SK-N-SH (cell line): ENCODE measurements around the gene ZNF804B. TPM values are rescaled to one million over a fixed set of nuclear protein-coding genes. Genes with fewer than 3 reads are reported as not detected.

Experiments
- CTCF ChIA-PET: fragments of 300-600, 350-600 bp; formaldehyde crosslinking; extraction: SDS; loops from one replicate; lab custom pipeline; 2021; lab: Yijun Ruan, JAX
- POLR2A ChIA-PET: fragments of 350-600 bp; sonication (Branson Sonifier 250); formaldehyde crosslinking; extraction: SDS; loops from one replicate; lab custom pipeline; 2020; ENCODE audit warnings: antibody characterized with exemption, inconsistent platforms; lab: Yijun Ruan, JAX
- DNase-seq: peaks from one replicate; pipeline ENCODE4 v3.0.0; 2012
- H2AFZ ChIP-seq: fragments of 200-600 bp; sonication (generic); 2 replicates; pipeline ENCODE4 v1.8.1; 2016; ENCODE audit warnings: antibody characterized with exemption, mild to moderate bottlenecking, low read depth
- H3F3A ChIP-seq: fragments of 200-600 bp; sonication (generic); replicated peaks from 2 replicates; pipeline ENCODE3; 2016; ENCODE audit warnings: antibody characterized with exemption, mild to moderate bottlenecking; ENCODE audit not compliant: insufficient read depth
- H3K27ac ChIP-seq, 2 experiments: fragments of 200-500 bp in 1 of 2; fragments of 200-600 bp in 1 of 2; sonication (Bioruptor generic) in 1 of 2; sonication (generic), shearing (Covaris generic) in 1 of 2; 2 replicates each; pipeline versions ENCODE4 v1.5.1 to v1.6.1; 2014 to 2016; ENCODE audit warnings: low read depth in 2 of 2, inconsistent platforms in 1 of 2, low read length in 1 of 2, mild to moderate bottlenecking in 1 of 2, mixed read lengths in 1 of 2
- H3K27me3 ChIP-seq: fragments of 200-600 bp; sonication (generic), shearing (Covaris generic); 2 replicates; pipeline ENCODE4 v1.6.1; 2016; ENCODE audit warnings: mixed run types; ENCODE audit not compliant: insufficient read depth
- H3K36me3 ChIP-seq, 2 experiments: fragments of 200-500 bp in 1 of 2; fragments of 200-600 bp in 1 of 2; sonication (Bioruptor generic) in 1 of 2; sonication (generic) in 1 of 2; replicated peaks in 1 of 2; 2 replicates each; pipeline versions ENCODE3 to v1.5.1; 2014 to 2016; ENCODE audit warnings: low read length in 1 of 2, mild to moderate bottlenecking in 1 of 2; ENCODE audit not compliant: insufficient read depth in 2 of 2, control insufficient read depth in 1 of 2
- H3K4me1 ChIP-seq, 2 experiments: fragments of 200-500 bp in 1 of 2; fragments of 200-600 bp in 1 of 2; sonication (Bioruptor generic) in 1 of 2; sonication (generic), shearing (Covaris generic) in 1 of 2; 2 replicates each; pipeline versions ENCODE4 v1.5.1 to v1.6.1; 2014 to 2016; ENCODE audit warnings: low read depth in 1 of 2, low read length in 1 of 2, mixed run types in 1 of 2; ENCODE audit not compliant: insufficient read depth in 2 of 2, control insufficient read depth in 1 of 2
- H3K4me2 ChIP-seq: fragments of 200-600 bp; sonication (generic), shearing (Covaris generic); 2 replicates; pipeline ENCODE4 v1.6.1; 2017; ENCODE audit warnings: mixed run types
- H3K4me3 ChIP-seq, 2 experiments: fragments of 200-500 bp in 1 of 2; fragments of 200-600 bp in 1 of 2; sonication (Bioruptor generic) in 1 of 2; sonication (generic), shearing (Covaris generic) in 1 of 2; 2 replicates each; pipeline versions ENCODE4 v1.5.1 to v1.8.1; 2014 to 2016; ENCODE audit warnings: low read depth in 2 of 2, inconsistent platforms in 1 of 2, low read length in 1 of 2, mild to moderate bottlenecking in 1 of 2, mixed read lengths in 1 of 2, moderate library complexity in 1 of 2
- H3K79me2 ChIP-seq: fragments of 200-600 bp; sonication (generic); 2 replicates; pipeline ENCODE4 v1.8.1; 2017; ENCODE audit warnings: mild to moderate bottlenecking; ENCODE audit not compliant: insufficient read depth
- H3K9ac ChIP-seq: fragments of 200-600 bp; sonication (generic); 2 replicates; pipeline ENCODE4 v1.6.1; 2017; ENCODE audit warnings: mixed run types
- H3K9me2 ChIP-seq: fragments of 200-600 bp; sonication (generic); 2 replicates; pipeline ENCODE4 v1.6.1; 2017; ENCODE audit warnings: mixed run types
- H3K9me3 ChIP-seq: fragments of 200-600 bp; sonication (generic); 2 replicates; pipeline ENCODE4 v1.6.1; 2017; ENCODE audit warnings: mixed run types, mild to moderate bottlenecking, moderate library complexity
- H4K20me1 ChIP-seq: fragments of 200-600 bp; sonication (generic); 2 replicates; pipeline ENCODE4 v1.6.1; 2017; ENCODE audit warnings: mild to moderate bottlenecking, mixed run types; ENCODE audit not compliant: insufficient read depth
- CHD2 ChIP-seq: fragments of 150-350 bp; IDR thresholded peaks from 2 replicates; pipeline ENCODE4 v1.6.1; 2018; ENCODE audit warnings: low read length; ENCODE audit not compliant: partially characterized antibody
- ELF1 ChIP-seq: IDR thresholded peaks from 2 replicates; pipeline ENCODE4 v1.4.0; 2012
- GABPA ChIP-seq: IDR thresholded peaks from 2 replicates; pipeline ENCODE4 v1.4.0; 2012; ENCODE audit warnings: low read depth, mild to moderate bottlenecking
- JUND ChIP-seq: IDR thresholded peaks from 2 replicates; pipeline ENCODE4 v1.4.0; 2012
- MEF2A ChIP-seq: IDR thresholded peaks from 2 replicates; pipeline ENCODE4 v1.4.0; 2012; ENCODE audit warnings: low read depth, borderline replicate concordance
- NRF1 ChIP-seq: IDR thresholded peaks from 2 replicates; pipeline ENCODE4 v1.6.1; 2012; ENCODE audit warnings: low read depth, mild to moderate bottlenecking, low read length
- RAD21 ChIP-seq: IDR thresholded peaks from 2 replicates; pipeline ENCODE4 v1.6.1; 2012; ENCODE audit warnings: mild to moderate bottlenecking, low read length
- RCOR1 ChIP-seq: fragments of 150-350 bp; IDR thresholded peaks from 2 replicates; pipeline ENCODE4 v1.6.1; 2017; ENCODE audit warnings: antibody characterized with exemption, low read length
- RXRA ChIP-seq: IDR thresholded peaks from 2 replicates; pipeline ENCODE4 v1.4.0; 2012; ENCODE audit warnings: low read depth, mild to moderate bottlenecking, borderline replicate concordance
- SIN3A ChIP-seq: IDR thresholded peaks from 2 replicates; pipeline ENCODE4 v1.6.1; 2012; ENCODE audit warnings: low read depth, mild to moderate bottlenecking, low read length, moderate library complexity, borderline replicate concordance
- SMC3 ChIP-seq: IDR thresholded peaks from 2 replicates; pipeline ENCODE4 v1.6.1; 2012; ENCODE audit warnings: low read depth, low read length, improper control_type of control experiment
- TAF1 ChIP-seq: IDR thresholded peaks from 2 replicates; pipeline ENCODE4 v1.6.1; 2012; ENCODE audit warnings: low read depth, mild to moderate bottlenecking, low read length, moderate library complexity, borderline replicate concordance
- TEAD4 ChIP-seq: IDR thresholded peaks from 2 replicates; pipeline ENCODE4 v1.4.0; 2012; ENCODE audit warnings: mild to moderate bottlenecking, borderline replicate concordance; ENCODE audit not compliant: insufficient read depth
- polyA plus RNA-seq, 3 experiments: library from polyadenylated mRNA; depleted of rRNA; stranded (reverse); fragments of >200 nt; gene quantifications; 2 replicates each; pipeline ENCODE4 v1.2.3, GENCODE V29; 2012
- TF ChIP-seq, protein P1 (sequence below): IDR thresholded peaks from 2 replicates; pipeline ENCODE4 v1.4.0; 2012; ENCODE audit warnings: low read depth
- TF ChIP-seq, protein P2 (sequence below): IDR thresholded peaks from 2 replicates; pipeline ENCODE4 v1.4.0; 2012; ENCODE audit warnings: low read depth, borderline replicate concordance
- TF ChIP-seq, protein P3 (sequence below): fragments of 200-600 bp; sonication (generic); IDR thresholded peaks from 2 replicates; pipeline ENCODE4 v1.6.1; 2017; ENCODE audit warnings: antibody characterized with exemption, mild to moderate bottlenecking, moderate library complexity
- TF ChIP-seq, protein P4 (sequence below): IDR thresholded peaks from 2 replicates; pipeline ENCODE4 v1.6.1; 2012; ENCODE audit warnings: mild to moderate bottlenecking, low read depth, low read length, moderate library complexity
- TF ChIP-seq, protein P5 (sequence below): IDR thresholded peaks from 2 replicates; pipeline ENCODE4 v1.4.0; 2012; ENCODE audit warnings: low read depth, borderline replicate concordance
- TF ChIP-seq, protein P6 (sequence below): IDR thresholded peaks from 2 replicates; pipeline ENCODE4; 2012

ZNF804B gene
- polyA plus RNA-seq, 1 of the 3 experiments (the other 2 are of a cell fraction): not detected

DNA sequence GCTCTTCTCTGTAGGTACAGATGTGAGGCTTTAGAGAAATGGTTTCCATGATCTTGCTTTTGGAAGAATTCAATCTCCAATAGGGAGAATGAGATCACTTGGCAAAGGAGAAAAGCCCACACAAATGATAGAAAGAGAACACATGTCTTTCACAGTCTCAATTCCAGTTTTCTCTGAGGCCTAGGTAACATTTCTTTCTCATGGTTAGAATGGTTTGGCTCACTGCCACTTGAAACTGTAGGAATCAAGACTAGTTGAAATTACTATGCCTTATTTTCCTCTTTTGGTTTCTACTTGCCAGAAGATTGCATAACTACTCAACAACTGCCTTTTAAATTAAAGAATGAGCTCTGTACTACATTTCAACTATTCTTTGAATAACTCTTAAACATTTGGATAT lies 312.6 kb downstream of the ZNF804B start:
- H3K36me3 ChIP-seq: no peaks in the 10 kb centered on the region
- no peaks in the 10 kb centered on the region for H3K9me2 ChIP-seq
- H4K20me1 ChIP-seq: no peaks in the 10 kb centered on the region
- no peak overlapping the region for H3K27ac ChIP-seq
- DNase-seq: no peak
- H3K4me2 ChIP-seq: no peak overlapping the region
- TF ChIP-seq, protein P1, sequence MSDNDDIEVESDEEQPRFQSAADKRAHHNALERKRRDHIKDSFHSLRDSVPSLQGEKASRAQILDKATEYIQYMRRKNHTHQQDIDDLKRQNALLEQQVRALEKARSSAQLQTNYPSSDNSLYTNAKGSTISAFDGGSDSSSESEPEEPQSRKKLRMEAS: no peak
- TF ChIP-seq SMC3 (no peak), RXRA (no peak), CHD2 (no peak), RAD21 (no peak), TEAD4 (no peak), NRF1 (no peak), MEF2A (no peak), JUND (no peak), ELF1 (no peak), SIN3A (no peak), RCOR1 (no peak), GABPA (no peak), TAF1 (no peak)
- TF ChIP-seq, protein P2, sequence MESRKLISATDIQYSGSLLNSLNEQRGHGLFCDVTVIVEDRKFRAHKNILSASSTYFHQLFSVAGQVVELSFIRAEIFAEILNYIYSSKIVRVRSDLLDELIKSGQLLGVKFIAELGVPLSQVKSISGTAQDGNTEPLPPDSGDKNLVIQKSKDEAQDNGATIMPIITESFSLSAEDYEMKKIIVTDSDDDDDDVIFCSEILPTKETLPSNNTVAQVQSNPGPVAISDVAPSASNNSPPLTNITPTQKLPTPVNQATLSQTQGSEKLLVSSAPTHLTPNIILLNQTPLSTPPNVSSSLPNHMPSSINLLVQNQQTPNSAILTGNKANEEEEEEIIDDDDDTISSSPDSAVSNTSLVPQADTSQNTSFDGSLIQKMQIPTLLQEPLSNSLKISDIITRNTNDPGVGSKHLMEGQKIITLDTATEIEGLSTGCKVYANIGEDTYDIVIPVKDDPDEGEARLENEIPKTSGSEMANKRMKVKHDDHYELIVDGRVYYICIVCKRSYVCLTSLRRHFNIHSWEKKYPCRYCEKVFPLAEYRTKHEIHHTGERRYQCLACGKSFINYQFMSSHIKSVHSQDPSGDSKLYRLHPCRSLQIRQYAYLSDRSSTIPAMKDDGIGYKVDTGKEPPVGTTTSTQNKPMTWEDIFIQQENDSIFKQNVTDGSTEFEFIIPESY: no peak
- TF ChIP-seq, protein P3, sequence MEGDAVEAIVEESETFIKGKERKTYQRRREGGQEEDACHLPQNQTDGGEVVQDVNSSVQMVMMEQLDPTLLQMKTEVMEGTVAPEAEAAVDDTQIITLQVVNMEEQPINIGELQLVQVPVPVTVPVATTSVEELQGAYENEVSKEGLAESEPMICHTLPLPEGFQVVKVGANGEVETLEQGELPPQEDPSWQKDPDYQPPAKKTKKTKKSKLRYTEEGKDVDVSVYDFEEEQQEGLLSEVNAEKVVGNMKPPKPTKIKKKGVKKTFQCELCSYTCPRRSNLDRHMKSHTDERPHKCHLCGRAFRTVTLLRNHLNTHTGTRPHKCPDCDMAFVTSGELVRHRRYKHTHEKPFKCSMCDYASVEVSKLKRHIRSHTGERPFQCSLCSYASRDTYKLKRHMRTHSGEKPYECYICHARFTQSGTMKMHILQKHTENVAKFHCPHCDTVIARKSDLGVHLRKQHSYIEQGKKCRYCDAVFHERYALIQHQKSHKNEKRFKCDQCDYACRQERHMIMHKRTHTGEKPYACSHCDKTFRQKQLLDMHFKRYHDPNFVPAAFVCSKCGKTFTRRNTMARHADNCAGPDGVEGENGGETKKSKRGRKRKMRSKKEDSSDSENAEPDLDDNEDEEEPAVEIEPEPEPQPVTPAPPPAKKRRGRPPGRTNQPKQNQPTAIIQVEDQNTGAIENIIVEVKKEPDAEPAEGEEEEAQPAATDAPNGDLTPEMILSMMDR: no peak
- TF ChIP-seq, protein P4, sequence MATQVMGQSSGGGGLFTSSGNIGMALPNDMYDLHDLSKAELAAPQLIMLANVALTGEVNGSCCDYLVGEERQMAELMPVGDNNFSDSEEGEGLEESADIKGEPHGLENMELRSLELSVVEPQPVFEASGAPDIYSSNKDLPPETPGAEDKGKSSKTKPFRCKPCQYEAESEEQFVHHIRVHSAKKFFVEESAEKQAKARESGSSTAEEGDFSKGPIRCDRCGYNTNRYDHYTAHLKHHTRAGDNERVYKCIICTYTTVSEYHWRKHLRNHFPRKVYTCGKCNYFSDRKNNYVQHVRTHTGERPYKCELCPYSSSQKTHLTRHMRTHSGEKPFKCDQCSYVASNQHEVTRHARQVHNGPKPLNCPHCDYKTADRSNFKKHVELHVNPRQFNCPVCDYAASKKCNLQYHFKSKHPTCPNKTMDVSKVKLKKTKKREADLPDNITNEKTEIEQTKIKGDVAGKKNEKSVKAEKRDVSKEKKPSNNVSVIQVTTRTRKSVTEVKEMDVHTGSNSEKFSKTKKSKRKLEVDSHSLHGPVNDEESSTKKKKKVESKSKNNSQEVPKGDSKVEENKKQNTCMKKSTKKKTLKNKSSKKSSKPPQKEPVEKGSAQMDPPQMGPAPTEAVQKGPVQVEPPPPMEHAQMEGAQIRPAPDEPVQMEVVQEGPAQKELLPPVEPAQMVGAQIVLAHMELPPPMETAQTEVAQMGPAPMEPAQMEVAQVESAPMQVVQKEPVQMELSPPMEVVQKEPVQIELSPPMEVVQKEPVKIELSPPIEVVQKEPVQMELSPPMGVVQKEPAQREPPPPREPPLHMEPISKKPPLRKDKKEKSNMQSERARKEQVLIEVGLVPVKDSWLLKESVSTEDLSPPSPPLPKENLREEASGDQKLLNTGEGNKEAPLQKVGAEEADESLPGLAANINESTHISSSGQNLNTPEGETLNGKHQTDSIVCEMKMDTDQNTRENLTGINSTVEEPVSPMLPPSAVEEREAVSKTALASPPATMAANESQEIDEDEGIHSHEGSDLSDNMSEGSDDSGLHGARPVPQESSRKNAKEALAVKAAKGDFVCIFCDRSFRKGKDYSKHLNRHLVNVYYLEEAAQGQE: no peak
- TF ChIP-seq, protein P5, sequence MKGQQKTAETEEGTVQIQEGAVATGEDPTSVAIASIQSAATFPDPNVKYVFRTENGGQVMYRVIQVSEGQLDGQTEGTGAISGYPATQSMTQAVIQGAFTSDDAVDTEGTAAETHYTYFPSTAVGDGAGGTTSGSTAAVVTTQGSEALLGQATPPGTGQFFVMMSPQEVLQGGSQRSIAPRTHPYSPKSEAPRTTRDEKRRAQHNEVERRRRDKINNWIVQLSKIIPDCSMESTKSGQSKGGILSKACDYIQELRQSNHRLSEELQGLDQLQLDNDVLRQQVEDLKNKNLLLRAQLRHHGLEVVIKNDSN: no peak
- TF ChIP-seq, protein P6, sequence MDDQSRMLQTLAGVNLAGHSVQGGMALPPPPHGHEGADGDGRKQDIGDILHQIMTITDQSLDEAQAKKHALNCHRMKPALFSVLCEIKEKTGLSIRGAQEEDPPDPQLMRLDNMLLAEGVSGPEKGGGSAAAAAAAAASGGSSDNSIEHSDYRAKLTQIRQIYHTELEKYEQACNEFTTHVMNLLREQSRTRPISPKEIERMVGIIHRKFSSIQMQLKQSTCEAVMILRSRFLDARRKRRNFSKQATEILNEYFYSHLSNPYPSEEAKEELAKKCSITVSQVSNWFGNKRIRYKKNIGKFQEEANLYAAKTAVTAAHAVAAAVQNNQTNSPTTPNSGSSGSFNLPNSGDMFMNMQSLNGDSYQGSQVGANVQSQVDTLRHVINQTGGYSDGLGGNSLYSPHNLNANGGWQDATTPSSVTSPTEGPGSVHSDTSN: no peak
- H3K4me3 ChIP-seq: no peak overlapping the region
- no peaks in the 10 kb centered on the region for H3K4me1 ChIP-seq
- no peaks in the 10 kb centered on the region for H3F3A ChIP-seq
- H2AFZ ChIP-seq: no peak overlapping the region
- H3K9ac ChIP-seq: no peak overlapping the region
- H3K79me2 ChIP-seq: no peaks in the 10 kb centered on the region
- H3K9me3 ChIP-seq: no peaks in the 10 kb centered on the region
- CTCF ChIA-PET: interaction anchor here (0.7 to 1.0 kb wide), 3 partner anchors 11 to 397 kb away, joined by 3 read pairs; no protein-coding TSS in a partner anchor
- H3K27me3 ChIP-seq: no peaks in the 10 kb centered on the region
- POLR2A ChIA-PET: no interaction called here
